Measurements from ENCODE around the gene NKX6-1.

Gene NKX6-1

DNA sequence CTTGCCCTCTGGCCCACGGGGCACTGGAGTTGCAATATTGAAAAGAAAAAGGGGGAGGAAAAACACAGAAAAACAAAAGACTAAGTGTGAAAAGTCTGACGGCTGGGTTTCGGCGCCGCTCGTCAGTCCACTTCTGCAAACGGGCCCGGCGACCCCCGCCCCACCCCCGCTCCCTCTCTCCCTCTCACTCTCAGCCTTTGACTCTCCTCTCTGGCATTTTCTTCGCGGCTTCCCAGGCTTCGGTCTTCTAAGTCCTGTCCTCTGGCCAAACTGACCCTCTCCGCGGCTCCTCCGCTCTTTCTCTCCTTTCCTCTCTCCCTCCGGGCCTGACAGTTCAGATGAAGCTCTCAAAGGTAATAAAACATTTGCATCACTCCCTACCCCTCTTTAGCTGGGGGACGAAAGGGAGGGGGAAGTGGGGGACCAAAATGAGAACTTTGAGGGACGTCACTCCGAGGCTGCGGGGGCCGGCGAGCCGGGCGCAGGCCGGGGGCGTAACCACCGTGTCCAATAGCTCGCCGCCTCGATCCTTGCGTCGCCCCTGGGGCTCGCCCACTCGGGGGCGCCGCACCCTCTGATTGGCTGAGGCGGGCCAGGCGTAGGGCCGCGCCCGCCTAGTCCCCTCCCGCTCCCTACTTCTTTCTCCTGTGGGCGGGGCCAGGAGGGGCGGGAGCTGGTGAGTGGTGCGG, at the start of gene NKX6-1:
Gene NKX6-1, minus strand, starts transcription at position 358 of the 689 bp plus-strand sequence. CDS start 1,064 bp downstream, outside the sequence.
- no peak for DNase-seq

DNA sequence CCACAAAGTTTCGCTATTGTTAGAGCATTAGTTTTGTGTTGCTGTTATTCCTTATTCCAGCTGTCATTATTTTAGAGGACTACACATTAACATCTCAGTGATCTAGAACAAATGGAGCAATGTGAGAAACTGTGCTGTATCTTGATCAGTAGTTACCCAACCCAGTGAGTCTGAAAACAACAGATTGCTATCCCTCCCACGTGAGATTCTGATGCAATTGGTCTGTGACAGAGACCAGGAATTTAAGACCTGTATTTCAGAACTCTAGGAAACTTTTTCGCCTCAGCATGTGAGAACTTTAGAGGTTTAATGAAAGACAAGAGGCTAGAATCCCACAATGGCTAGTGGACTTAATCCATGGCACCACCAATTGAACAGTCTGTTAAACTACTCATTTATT, 48.1 kb upstream of the NKX6-1 start:
- no peak for DNase-seq

DNA sequence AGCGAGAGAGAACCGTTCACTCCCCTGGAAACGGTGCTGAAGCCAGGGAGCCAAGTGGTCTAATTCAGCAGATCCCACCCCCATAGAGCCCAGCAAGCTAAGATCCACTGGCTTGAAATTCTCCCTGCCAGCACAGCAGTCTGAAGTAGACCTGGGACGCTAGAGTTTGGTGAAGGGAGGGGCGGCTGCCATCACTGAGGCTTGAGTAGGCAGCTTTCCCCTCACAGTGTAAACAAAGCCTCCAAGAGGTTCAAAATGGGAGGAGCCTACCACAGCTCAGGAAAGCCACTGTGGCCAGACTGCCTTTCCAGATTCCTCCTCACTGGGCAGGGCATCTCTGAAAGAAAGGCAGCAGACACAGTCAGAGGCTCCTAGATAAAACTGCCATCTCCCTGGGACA, 46.0 kb upstream of the NKX6-1 start:
- DNase-seq = no peak

GRCh38 chr4:84535901-84536300, 36.8 kb upstream of the NKX6-1 start:
- DNase-seq = no peak

- DNase-seq = no peak
Observed at GRCh38 chr4:84531689-84532088, 32.6 kb upstream of the NKX6-1 start.

DNA sequence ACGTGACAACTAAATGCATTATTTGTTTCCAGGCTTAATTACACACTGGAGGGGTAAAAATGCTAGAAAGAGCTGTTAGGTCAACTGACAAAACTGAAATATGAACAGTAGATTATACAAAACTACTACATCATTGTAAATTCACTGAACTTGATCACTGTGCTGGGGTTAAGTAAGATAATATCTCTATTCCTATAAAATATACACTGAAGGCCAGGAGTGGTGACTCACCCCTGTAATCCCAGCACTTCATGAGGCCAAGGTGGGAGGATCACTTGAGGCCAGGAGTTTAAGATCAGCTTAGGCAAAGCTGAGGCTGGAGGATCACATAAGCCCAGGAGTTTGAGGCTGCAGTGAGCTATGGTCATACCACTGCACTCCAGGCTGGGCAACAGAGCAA, 31.8 kb upstream of the NKX6-1 start:
- no peak for DNase-seq

DNA sequence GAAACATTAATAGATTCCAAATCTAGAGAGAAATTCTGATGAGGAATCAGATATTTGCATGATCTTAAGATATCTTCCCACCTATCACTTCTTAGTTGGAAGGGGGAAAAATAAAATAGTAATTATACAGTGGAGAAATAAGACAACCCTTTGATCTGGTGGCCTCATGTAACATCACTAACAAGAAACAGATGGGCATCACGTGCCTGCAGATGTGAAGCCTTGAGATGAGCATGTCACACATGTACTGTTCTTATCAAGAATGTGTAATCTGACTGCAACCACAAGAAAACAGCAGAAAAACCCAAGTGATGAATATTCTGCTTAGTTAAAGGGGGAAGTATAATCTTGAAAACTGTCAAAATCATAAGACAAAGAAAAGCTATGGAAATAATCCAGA, 31.4 kb upstream of the NKX6-1 start:
- DNase-seq = no peak

DNA sequence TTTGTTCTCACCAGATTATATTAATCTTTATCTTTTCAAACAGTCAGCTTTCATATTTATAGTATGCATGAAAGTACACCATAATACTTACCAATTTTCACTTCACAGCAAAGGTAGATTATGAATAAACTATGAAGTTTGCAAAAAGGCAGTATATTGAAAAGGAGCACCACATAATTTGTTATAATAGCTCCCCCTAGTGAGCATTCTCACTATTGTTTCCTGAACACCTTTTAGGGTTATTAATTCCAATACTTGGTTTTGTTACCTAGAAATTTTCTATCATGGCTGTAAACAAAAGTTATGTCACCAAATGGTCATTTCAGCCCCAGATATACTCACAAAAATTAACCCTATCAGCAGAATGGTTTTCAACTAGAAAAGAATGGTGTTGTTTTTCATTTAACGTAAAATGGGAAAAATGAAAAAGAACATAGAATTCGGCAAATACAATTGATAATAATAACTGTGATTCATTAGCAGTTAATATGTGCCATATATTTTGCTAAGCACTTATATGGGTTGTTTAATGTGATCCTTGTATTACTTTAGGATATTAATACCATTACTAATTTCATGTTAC, 30.2 kb upstream of the NKX6-1 start:
- no peak for DNase-seq

DNA sequence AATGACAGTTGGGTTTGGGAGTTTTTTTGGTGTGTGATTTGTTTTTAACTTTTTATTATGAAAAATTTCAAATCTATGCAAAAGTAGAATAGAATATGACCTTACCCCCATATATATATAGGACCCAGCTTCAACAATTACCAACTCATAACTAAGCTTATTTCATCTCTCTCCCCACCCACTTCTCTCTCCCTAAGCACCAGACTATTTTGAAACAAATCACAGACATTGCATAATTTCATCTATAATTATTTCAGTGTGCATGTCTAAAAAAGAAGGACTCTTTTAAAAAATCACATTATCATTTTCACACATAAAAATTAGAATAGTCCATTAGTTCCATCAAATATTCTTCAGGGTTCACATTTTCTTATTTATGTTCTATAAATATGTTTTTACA, 28.3 kb upstream of the NKX6-1 start:
- no peak for DNase-seq

GRCh38 chr4:84515075-84515474, 16.0 kb upstream of the NKX6-1 start:
- DNase-seq = no peak

DNA sequence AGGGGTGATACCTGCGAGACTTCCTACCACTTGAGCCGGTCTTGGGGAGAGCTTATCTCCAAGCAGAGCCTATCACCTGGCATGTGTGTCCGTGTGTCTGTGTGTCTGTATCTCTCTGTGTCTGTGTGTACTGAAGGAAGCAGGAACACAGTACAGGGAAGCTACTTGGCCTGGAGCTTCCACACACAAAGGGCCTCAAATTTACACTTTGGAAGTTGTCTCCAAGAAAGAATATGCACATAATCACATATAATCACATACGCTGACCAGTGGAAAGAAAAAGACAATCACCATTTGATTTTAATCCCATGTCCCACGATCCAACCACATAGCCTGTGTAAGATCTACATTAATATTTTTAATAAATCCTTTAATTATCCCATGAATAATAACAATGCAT, 13.2 kb upstream of the NKX6-1 start:
- DNase-seq = no peak

GRCh38 chr4:84511703-84512102, 12.6 kb upstream of the NKX6-1 start:
- DNase-seq = no peak

DNA sequence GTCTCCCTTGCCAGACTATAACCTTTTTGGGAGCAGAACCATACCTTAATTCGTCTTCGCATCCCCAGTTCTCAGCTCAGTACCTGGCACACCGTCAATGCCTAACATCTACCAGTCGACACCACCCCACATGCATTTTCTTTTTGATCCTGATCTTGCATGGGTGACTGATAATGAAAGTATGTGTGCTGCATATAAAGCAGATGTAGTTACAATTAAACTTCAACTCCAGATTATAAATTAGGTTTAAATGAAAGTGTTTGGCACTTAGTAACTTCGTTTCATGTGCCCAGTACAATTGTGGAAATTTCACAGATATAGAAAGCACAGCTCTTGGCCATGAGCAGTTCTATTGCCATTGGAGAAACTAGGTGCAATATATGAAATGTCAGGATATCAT, 8.8 kb upstream of the NKX6-1 start:
- no peak for DNase-seq

- DNase-seq = no peak
Observed at GRCh38 chr4:84504821-84505220, 5.7 kb upstream of the NKX6-1 start.

GRCh38 chr4:84503495-84504437, 4.7 kb upstream of the NKX6-1 start:
- DNase-seq = no peak

GRCh38 chr4:84502955-84503373, 3.9 kb upstream of the NKX6-1 start:
- DNase-seq = no peak

- DNase-seq = no peak
Observed at GRCh38 chr4:84502333-84502954, 3.4 kb upstream of the NKX6-1 start.

DNA sequence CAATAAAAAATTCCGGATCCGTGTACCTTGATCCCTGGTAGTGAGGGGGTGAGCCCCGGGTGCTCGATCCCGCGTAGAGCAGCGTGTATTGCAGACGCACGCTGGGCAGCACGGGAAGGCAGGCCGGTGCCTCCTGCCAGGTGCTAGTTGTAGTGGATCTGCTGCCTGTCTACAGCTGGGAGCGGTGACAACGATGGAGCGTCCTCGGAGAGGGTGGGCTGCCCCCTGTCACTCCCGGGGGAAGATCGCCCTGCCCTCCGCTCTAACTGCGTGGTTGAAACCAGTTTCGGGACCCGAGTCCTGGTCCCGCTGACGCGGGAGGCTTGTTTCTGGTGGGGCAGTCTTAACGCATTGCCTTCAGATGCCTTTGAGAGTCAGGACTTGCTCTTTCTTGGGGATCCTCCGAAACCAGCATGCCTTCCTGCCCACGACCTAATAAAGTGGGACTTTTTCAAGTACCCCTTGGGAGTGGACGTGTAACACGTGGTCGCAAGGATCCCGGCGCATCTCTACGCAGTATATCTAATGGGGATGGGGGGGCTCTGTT, 2.7 kb upstream of the NKX6-1 start:
- no peak for DNase-seq

DNA sequence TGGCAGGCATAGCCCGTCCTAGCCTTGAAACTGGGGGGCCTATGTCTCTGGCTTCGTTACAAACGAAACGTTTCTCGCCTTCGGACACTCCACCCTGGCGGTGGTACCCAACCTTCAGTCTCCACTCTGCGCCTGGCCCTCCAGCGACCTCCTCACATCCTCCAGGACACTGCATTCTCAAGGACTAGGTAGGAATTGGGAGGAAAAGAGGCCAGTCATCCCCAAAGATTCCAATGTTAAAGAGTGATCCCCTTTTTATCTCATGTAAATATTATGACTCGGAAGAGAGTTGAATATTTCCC, 2.1 kb upstream of the NKX6-1 start:
- no peak for DNase-seq

DNA sequence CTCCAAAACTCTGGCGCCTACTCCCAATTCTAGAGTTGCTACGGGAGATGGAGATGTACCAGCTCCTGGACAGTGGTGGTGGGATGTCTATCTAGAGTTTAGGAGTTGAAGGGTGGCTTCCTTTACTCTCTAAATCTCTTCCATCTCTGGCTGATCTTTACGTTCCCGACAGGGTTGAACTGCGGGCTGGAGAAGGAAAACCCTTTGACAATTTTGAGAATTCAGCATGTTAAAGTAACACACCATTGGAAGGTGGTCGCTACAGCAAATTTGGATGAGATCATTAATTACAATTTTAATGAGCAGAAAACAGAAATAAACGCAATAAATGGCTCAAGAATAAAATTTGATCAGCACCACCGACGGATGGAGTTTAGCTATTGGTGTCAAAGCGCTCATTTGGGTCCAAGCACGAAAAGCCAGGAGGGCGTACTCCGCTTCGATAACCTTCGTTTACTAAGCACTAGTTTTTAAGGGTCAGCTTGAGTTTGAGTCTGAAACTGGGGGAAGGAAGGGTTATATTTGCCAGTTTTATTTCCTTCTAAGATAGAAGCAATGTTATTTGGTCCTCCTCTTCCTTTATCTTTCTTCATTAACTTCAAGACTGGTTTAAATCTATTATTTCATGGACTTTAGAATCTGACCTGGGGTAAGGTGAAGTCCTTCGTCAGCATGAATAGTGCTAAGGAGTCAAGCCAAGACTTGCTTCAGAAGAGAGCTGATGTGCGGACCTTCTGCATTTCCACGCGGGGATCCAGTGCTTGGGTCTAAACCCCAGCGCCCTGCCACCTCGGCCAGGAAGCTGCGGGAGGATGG, 1.5 kb upstream of the NKX6-1 start:
- DNase-seq = no peak

GRCh38 chr4:84499624-84499982, 511 bp upstream of the NKX6-1 start:
- no peak for DNase-seq

DNA sequence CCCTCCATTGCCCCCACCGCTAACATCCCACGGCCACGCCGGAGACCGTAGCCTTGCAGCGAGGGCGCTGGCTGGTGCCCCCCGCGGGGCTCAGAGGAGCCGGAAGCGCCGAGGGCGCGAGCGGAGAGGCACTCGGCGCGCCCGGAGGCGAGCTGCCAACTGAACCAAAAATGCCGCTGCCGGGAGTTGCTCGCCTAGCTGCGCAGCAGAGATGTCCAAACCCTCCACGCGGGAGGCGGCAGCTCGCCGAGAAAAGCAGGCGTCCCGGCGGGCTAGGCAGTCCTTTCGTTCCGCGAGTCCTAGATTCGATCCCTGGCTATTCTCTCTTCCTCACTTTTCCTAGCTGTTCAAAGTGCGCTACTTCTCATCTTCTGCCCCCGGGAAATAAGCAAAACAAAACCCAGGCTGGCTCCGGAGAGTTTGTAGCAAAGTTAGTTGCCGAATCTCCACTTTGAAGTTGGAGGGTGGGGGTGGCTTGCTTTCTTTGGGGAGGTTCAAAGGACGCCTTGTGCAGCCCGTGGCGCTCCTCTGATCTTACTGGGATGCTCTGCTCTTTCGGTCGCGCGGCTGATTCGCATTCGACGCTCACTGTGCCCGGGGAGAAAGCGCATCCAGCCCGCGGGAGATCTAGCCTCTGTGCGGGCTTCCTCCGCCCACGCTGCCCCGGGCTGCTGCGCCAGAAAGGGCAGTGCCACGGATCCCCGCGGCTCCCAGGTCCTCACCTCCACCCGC, 723 bp downstream of the NKX6-1 start:
- DNase-seq = no peak
